Measurements from ENCODE around the gene AP3S1. TPM values are rescaled to one million over a fixed set of nuclear protein-coding genes. Genes with fewer than 3 reads are reported as not detected.

The AP3S1 gene
- total RNA-seq, 1 experiment from 2014 or later: 60.8 TPM

DNA sequence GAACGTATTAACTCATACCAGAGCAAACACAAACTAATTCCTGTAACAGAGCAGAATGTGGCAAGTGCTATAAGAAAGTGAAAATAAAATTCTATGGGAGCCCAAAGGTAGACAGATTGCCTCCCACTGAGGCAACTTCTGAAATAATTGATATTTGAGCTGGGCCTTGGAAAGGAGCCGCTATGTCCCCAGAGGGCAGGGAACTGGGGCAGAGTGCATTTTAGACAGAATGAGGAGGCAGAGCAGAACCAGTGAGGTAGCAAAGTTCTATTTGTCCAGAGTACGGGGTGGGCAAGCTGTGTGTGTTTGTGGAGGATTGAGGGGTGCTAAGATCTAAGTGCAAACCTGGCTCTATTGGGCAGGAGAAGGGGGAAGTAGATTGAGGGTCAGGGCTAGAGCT lies 45.1 kb upstream of the AP3S1 start:
- Mint-ChIP-seq H3K9me3 (no peaks in the 10 kb centered on the region), H3K4me3 (no peak overlapping the region), H3K27me3 (ENCODE audit: low read depth) (no peaks in the 10 kb centered on the region), H3K36me3 (no peaks in the 10 kb centered on the region), H3K27ac (no peak overlapping the region), H3K4me1 (no peaks in the 10 kb centered on the region)
- CTCF ChIA-PET: no interaction called here
- TF ChIP-seq ZNF423 (CRISPR knock-in tag; IDR thresholded peaks at IDR 0.05) (no peak), NFE2L1 (CRISPR knock-in tag; IDR thresholded peaks at IDR 0.05) (no peak), MXD4 (CRISPR knock-in tag; IDR thresholded peaks at IDR 0.05; ENCODE audit: borderline replicate concordance) (no peak), NFYB (CRISPR knock-in tag; conservative IDR thresholded peaks at IDR 0.05; ENCODE audit: low read depth) (no peak), ZNF121 (CRISPR knock-in tag; IDR thresholded peaks at IDR 0.05) (no peak), FOXP1 (CRISPR knock-in tag; IDR thresholded peaks at IDR 0.05; ENCODE audit: borderline replicate concordance) (no peak), TEAD1 (CRISPR knock-in tag; IDR thresholded peaks at IDR 0.05) (no peak), ZNF671 (CRISPR knock-in tag; IDR thresholded peaks at IDR 0.05) (no peak)
- TF ChIP-seq, protein P1, sequence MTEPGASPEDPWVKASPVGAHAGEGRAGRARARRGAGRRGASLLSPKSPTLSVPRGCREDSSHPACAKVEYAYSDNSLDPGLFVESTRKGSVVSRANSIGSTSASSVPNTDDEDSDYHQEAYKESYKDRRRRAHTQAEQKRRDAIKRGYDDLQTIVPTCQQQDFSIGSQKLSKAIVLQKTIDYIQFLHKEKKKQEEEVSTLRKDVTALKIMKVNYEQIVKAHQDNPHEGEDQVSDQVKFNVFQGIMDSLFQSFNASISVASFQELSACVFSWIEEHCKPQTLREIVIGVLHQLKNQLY (CRISPR knock-in tag; IDR thresholded peaks at IDR 0.05): no peak
- TF ChIP-seq, protein P2, sequence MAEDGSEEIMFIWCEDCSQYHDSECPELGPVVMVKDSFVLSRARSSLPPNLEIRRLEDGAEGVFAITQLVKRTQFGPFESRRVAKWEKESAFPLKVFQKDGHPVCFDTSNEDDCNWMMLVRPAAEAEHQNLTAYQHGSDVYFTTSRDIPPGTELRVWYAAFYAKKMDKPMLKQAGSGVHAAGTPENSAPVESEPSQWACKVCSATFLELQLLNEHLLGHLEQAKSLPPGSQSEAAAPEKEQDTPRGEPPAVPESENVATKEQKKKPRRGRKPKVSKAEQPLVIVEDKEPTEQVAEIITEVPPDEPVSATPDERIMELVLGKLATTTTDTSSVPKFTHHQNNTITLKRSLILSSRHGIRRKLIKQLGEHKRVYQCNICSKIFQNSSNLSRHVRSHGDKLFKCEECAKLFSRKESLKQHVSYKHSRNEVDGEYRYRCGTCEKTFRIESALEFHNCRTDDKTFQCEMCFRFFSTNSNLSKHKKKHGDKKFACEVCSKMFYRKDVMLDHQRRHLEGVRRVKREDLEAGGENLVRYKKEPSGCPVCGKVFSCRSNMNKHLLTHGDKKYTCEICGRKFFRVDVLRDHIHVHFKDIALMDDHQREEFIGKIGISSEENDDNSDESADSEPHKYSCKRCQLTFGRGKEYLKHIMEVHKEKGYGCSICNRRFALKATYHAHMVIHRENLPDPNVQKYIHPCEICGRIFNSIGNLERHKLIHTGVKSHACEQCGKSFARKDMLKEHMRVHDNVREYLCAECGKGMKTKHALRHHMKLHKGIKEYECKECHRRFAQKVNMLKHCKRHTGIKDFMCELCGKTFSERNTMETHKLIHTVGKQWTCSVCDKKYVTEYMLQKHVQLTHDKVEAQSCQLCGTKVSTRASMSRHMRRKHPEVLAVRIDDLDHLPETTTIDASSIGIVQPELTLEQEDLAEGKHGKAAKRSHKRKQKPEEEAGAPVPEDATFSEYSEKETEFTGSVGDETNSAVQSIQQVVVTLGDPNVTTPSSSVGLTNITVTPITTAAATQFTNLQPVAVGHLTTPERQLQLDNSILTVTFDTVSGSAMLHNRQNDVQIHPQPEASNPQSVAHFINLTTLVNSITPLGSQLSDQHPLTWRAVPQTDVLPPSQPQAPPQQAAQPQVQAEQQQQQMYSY (CRISPR knock-in tag; IDR thresholded peaks at IDR 0.05): no peak
- TF ChIP-seq, protein P3, sequence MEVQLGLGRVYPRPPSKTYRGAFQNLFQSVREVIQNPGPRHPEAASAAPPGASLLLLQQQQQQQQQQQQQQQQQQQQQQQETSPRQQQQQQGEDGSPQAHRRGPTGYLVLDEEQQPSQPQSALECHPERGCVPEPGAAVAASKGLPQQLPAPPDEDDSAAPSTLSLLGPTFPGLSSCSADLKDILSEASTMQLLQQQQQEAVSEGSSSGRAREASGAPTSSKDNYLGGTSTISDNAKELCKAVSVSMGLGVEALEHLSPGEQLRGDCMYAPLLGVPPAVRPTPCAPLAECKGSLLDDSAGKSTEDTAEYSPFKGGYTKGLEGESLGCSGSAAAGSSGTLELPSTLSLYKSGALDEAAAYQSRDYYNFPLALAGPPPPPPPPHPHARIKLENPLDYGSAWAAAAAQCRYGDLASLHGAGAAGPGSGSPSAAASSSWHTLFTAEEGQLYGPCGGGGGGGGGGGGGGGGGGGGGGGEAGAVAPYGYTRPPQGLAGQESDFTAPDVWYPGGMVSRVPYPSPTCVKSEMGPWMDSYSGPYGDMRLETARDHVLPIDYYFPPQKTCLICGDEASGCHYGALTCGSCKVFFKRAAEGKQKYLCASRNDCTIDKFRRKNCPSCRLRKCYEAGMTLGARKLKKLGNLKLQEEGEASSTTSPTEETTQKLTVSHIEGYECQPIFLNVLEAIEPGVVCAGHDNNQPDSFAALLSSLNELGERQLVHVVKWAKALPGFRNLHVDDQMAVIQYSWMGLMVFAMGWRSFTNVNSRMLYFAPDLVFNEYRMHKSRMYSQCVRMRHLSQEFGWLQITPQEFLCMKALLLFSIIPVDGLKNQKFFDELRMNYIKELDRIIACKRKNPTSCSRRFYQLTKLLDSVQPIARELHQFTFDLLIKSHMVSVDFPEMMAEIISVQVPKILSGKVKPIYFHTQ (CRISPR knock-in tag; IDR thresholded peaks at IDR 0.05): no peak
- TF ChIP-seq, protein P4, sequence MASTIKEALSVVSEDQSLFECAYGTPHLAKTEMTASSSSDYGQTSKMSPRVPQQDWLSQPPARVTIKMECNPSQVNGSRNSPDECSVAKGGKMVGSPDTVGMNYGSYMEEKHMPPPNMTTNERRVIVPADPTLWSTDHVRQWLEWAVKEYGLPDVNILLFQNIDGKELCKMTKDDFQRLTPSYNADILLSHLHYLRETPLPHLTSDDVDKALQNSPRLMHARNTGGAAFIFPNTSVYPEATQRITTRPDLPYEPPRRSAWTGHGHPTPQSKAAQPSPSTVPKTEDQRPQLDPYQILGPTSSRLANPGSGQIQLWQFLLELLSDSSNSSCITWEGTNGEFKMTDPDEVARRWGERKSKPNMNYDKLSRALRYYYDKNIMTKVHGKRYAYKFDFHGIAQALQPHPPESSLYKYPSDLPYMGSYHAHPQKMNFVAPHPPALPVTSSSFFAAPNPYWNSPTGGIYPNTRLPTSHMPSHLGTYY (CRISPR knock-in tag; IDR thresholded peaks at IDR 0.05): no peak
- POLR2A ChIA-PET: no interaction called here
- ATAC-seq (no peak), DNase-seq (ENCODE audit: low spot score) (no peak)

DNA sequence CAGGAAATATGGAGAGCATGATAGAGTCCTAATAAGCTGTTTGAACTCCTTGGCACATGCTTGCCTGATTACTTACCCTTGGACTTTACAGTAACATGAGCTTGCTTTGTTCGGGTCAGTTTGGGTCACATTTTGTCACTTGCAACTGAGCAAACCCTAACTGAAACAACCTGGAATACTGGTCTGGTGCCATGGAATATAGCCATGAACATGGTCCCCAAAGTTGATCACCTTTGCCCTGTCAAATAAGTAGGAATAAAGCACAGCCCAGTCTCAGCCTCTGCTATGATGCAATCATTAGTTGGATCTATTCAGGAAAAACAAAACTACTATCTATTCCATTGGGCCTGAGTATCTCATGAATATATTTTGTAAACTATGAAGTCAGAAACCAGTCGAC lies 43.5 kb upstream of the AP3S1 start:
- no peaks in the 10 kb centered on the region for H3K36me3 Mint-ChIP-seq
- H3K9me3 Mint-ChIP-seq: no peaks in the 10 kb centered on the region
- ChIA-PET POLR2A (no interaction called here), CTCF (no interaction called here)
- TF ChIP-seq, protein P5, sequence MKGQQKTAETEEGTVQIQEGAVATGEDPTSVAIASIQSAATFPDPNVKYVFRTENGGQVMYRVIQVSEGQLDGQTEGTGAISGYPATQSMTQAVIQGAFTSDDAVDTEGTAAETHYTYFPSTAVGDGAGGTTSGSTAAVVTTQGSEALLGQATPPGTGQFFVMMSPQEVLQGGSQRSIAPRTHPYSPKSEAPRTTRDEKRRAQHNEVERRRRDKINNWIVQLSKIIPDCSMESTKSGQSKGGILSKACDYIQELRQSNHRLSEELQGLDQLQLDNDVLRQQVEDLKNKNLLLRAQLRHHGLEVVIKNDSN (CRISPR knock-in tag; IDR thresholded peaks at IDR 0.05): no peak
- TF ChIP-seq, protein P6, sequence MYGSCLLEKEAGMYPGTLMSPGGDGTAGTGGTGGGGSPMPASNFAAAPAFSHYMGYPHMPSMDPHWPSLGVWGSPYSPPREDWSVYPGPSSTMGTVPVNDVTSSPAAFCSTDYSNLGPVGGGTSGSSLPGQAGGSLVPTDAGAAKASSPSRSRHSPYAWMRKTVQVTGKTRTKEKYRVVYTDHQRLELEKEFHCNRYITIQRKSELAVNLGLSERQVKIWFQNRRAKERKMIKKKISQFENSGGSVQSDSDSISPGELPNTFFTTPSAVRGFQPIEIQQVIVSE (CRISPR knock-in tag; IDR thresholded peaks at IDR 0.05; ENCODE audit: borderline replicate concordance): no peak
- no peaks in the 10 kb centered on the region for H3K27me3 Mint-ChIP-seq (ENCODE audit: low read depth)
- no peak for ATAC-seq
- no peaks in the 10 kb centered on the region for H3K4me1 Mint-ChIP-seq
- H3K4me3 Mint-ChIP-seq: no peak overlapping the region
- no peak for DNase-seq (ENCODE audit: low spot score)
- no peak overlapping the region for H3K27ac Mint-ChIP-seq

Data from WTC11 (cell line).